ENCODE results near the gene MAP2K1.

GRCh38 chr15:66429546-66429945 lies 42.8 kb downstream of the MAP2K1 start:
- TF ChIP-seq CTCF (conservative IDR thresholded peaks at IDR 0.05; ENCODE audit: low read depth, low read length) (no peak), FOS (IDR thresholded peaks at IDR 0.05; ENCODE audit: low read depth, low read length) (no peak), RFX5 (IDR thresholded peaks at IDR 0.05; ENCODE audit: low read depth, low read length) (no peak), MAFK (IDR thresholded peaks at IDR 0.05; ENCODE audit: low read depth, low read length) (no peak), POLR2A (IDR thresholded peaks at IDR 0.05; ENCODE audit: low read depth, low read length) (no peak), RCOR1 (IDR thresholded peaks at IDR 0.05; ENCODE audit: insufficient replicate concordance, low read length) (no peak)

Data from IMR-90 (cell line).